ENCODE measurements around the gene GLCCI1.

Gene GLCCI1

GRCh38 chr7:8086239-8086638 is 117.6 kb downstream of the GLCCI1 start:
- no peak for TF ChIP-seq CTCF (IDR thresholded peaks at IDR 0.05)

- no peak for TF ChIP-seq CTCF (IDR thresholded peaks at IDR 0.05)
Measured at GRCh38 chr7:8089036-8089780, 120.6 kb downstream of the GLCCI1 start.

- TF ChIP-seq CTCF (IDR thresholded peaks at IDR 0.05) = no peak
Measured at GRCh38 chr7:8092140-8092539, 123.5 kb downstream of the GLCCI1 start.

- no peak for TF ChIP-seq CTCF (IDR thresholded peaks at IDR 0.05)
Measured at GRCh38 chr7:8094164-8095140, 125.9 kb downstream of the GLCCI1 start.

- no peak for TF ChIP-seq CTCF (IDR thresholded peaks at IDR 0.05)
Measured at GRCh38 chr7:8103282-8103681, 134.7 kb downstream of the GLCCI1 start.

- no peak for TF ChIP-seq CTCF (IDR thresholded peaks at IDR 0.05)
Measured at GRCh38 chr7:8105449-8106095, 137.0 kb downstream of the GLCCI1 start.
